ENCODE data around the gene SH3RF3.

The SH3RF3 gene

DNA sequence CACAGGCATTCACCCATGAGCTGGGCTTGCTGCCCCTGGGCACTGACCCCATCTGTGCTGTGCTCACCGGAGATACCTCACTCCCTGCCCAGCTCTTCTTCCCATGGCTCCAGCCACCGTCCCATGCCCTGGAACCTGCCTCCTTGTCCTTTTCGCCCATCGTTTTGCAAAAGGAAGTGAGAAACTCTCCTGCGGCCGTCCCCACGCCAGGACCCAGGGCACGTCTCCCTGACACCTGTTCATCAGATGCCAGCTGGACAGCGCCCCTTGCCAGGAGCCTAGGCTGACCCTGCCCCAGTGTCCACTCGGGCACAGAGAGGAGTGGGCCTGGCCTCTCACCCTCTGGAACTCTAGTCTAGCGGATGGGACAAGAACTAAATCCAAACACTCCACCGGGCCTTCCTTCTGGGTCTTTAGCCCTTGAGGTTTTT is 246.1 kb downstream of the SH3RF3 start:
- no peak for DNase-seq (ENCODE audit: low read depth in 3 of 3)

DNA sequence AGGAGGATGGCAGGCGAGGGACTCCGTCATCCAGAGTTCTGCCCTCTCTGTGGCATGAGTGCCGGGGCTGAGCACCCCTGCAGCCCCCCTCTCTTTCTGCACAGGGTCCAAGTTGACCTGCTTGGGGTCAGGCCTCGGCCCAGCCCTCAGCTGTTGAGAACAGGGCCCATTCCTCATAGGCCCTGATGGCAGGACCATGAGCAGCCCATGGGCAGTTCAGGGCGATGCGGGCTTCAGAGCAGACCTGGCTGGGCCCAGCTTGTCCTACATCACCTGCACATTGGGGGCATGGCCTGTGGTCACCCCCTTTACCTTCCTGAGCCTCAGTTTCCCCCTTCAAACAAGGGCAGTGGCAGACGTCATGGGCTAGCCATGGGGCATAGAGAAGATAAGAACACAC is 246.7 kb downstream of the SH3RF3 start:
- DNase-seq (ENCODE audit: low read depth in 3 of 3): no peak

DNA sequence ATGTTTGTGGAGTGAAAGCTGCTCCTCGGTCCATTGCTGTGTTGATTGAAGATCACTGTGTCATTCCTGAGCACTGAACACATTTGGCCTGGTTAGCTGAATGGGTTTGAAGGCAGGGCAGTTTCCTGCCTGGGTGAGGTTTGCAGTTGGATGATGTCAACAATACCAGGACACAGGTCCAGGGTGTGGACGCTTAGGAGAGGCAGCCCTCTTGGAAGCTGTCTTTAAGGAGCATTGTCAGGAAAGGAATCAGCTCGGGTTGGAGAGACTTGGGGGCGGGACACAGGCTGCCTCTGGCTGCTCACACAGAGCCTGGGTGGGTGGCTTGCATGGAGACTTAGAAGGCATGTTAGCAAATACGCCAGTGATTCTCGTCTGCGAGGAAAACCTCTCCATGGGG is 247.1 kb downstream of the SH3RF3 start:
- DNase-seq (ENCODE audit: low read depth in 3 of 3): no peak

DNA sequence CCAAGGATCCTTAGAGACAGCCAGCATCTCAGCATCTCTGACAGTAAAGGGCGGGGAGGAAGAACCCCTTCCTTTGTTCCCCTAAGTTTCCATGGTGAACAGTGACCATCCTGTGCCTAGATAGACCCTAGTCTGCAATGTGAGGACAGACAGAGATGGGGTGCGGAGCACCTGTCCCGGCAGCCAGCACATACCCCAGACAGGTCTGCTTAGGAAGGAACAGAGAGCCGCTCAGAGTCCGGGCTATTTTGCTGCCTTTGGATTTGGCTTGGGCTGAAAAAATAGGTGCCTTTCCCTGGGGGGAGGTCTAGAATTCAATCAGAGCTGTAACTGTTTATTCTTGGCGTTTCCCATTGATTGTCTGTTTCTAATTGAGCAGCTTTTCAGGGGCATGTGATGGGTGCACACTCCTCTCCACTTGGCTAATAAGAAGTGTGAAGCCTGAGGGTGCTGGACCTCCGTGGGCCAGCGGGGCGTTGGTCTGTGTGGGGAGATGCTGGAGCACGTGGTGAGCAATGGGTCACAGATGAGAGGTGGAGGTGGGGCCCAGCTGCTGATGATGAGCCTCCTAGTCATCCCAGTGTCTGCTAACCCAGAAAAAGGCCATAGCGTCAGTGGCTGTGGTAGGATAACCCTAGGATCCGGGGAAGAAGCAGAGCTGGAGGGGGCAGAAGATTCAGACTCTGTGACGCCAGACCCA is 247.9 kb downstream of the SH3RF3 start:
- DNase-seq (ENCODE audit: low read depth in 3 of 3): no peak

DNA sequence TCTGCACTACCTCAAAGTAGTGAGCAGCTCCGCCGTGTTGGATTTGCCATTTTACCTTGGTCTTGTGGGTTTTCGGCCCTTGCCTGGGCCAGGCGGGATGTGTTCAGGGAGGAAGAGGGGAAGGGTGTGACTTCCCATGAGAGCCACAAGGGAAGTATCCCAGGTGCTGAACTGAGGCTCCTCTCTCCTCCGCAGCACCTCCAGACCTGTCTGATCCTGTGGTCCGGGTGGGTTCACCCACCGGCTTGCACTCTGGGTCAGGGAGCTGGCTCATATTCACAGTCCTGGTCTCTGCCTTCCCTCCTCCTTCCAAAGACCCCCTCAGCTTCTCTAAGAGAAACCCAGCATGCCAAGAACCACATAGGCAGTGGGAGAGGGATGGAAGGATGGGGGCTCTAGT is 249.0 kb downstream of the SH3RF3 start:
- DNase-seq (ENCODE audit: low read depth in 3 of 3): no peak

DNA sequence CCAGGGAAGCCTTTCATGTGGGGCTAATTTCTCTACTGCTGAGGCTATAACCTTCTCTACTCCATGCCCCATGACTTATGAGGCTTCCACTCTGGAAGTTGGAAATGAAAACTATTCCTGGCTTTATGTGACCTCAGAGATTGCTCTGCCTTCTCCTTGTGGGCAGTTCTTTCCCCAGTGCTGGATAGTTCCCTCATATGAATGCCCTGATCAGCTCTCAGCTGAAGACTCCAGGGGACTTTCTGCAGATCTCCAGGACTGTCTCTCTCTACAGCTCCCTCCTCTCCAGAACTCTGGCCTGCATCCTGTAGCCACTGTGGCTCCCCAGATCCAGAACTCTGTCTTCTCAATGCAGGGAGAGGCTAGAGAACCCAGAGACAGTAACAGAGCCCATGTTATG is 249.7 kb downstream of the SH3RF3 start:
- no peak for DNase-seq (ENCODE audit: low read depth in 3 of 3)

DNA sequence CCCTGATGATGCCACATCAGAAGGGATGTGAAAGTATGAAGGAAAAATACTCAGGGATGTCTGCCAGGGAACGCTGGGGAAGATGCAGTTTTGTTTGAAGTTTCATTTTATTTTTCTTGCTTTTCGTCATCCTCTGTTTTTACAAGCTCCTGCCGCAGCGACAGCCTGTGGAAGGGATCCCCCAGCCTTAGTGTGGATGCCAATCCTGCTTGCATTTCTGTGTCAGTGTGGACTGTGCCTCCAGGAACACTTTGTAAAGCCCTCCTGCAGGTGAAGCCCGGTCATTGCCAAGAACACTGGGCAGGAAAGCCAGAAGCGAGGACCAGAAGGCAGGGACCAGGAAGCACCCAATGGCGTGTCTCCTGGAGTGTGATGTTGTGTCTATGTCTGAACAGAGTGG is 250.5 kb downstream of the SH3RF3 start:
- no peak for DNase-seq (ENCODE audit: low read depth in 3 of 3)

DNA sequence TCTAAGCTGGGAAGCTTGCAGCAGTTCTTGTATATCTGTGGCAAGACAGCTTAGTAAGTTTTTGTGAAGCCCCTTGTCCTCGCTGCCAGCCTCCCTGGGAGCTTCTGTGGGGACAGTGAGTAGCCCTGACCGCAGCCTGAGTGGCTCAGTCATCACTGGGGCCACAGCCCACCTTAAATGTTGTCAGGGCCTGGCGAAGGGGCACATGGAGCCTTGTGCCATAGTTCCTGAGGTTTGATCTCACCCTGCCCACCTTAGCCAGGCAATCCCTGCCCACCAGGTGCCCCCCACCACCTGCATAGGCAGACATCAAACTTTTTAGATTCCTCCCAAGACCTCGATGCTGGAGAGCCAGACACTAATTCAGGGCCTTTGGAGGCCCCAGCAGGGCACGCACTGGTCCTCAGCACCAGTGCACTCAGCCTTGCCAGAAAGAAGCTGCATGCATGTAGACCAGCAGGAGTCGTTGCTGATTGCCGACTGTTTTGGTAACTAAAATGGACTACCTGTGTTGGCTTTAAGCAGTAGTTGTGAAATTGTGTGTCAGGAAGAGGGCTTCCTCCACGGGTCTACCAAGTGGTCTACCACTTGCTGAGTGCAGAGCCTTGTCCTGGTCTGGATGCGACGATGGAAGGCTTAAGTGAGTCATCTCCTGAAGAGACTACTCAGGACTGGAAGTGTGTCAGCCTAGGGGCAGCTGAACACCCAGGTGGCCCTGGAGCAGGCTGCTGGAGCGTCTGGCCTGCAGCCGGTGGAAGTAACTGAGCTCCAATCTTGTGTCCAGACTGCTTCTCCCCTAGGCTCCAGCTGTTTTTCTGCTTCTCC is 251.7 kb downstream of the SH3RF3 start:
- no peak for DNase-seq (ENCODE audit: low read depth in 3 of 3)

DNA sequence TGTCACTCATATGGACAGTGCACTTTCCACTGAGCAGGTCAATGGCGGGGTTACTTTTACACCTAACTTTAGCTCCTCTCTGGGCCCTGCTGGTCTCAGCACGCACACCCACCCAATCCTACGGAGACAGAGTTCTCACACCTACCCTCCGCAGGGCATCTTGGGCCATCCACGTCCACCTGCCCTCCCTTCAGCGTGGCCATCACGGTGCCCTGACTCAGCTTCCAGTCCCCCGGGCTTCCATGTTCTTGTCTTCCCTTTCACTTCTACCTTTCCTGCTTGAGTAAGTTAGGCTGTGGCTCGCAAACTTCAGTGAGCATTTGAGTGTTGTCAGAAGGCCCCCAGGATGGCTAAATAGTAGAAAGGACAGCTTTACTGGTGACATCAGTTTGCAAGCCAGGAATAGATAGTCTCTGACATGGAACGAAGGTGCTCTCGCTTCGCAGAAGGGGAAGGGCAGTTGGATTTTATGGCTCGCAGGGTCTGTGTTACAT is 252.4 kb downstream of the SH3RF3 start:
- DNase-seq (ENCODE audit: low read depth in 3 of 3): no peak

DNA sequence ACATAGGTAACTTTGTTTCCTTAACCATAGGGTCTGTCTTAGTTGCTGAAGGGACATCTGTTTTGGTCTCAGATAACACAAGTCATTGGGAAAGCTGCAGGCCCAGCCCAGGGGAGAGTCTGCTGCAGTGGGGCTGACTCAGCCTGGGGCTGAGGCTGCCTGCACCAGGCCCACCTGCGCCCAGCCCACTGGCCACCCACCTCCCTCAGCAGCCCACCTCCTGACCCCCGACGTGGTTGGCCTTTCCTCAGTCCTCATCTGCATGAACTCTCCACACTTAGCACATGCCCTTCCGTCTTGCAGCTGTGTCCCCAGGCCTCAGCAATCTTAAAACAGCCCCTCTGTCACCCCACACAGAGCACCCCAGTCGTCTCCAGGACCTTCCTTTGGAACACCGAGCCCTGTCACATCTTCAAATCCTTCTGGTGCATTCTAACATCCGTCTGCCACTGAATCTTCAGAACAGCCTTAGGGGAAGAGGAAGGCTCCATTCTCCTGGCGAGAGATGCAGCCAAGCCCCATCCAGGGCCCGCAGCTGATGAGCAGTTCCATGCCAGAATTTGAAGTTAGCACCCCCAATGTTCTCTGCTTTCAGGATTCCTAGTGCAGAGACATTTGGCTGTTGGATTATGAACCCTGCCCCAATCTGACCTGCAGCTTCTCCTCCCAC is 253.4 kb downstream of the SH3RF3 start:
- DNase-seq (ENCODE audit: low read depth in 3 of 3): no peak

DNA sequence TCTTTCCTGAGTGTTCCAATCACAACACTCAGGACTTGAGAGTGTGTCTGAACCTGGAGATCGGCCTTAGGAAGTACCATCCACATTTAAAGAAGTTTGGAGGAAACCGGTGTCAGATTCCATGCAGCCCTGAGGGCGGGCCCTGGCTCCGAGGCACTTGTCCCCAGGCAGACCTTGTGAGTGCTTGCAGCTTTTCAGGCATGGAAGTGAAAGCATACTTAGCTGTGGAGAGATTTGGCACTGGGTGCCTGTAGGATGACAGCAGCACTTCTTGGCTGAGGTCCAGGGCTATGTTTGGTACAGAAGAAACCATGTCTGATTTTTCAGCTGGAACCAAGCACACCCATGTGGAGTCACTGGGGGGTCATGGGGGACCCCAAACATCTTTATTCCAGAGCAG is 253.9 kb downstream of the SH3RF3 start:
- DNase-seq (ENCODE audit: low read depth in 3 of 3): no peak

DNA sequence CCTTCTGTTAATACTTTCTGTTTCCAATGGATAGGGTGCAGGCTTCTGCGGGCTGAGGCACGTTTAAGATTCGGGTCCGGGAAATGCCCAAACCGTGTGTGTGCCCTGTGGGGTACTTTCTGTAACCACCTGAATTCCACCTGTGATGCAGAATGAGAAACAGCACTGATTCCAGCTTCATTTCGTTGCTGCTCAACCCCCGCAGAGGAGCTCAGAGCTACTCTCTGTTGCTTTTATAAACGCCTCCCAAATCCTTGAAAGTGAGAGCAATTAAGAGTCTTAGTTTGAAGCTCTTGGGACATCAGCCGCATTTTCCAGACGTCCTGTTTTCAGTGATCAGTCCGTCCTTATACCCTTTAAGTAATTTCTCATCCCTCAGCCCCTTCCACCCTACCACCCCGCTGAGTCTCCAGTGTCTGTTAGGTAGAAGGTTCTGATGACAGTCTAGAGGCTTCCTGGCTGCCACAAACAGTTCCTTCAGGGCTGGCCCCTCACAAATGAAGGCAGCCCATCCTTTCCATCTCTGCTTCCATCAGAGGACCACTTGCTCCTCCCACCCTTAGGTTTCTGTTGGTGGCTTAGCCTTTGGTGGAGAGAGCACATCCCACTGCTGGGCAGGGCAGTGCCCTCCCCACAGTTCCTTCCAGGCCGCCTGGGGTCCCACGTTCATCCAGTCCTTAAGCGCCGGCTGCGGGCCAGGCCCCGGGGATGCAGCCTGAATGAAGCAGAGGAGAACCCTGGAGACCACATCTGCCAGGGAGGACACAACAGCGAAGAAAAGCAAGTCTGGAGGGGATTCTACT is 254.7 kb downstream of the SH3RF3 start:
- no peak for DNase-seq (ENCODE audit: low read depth in 3 of 3)

DNA sequence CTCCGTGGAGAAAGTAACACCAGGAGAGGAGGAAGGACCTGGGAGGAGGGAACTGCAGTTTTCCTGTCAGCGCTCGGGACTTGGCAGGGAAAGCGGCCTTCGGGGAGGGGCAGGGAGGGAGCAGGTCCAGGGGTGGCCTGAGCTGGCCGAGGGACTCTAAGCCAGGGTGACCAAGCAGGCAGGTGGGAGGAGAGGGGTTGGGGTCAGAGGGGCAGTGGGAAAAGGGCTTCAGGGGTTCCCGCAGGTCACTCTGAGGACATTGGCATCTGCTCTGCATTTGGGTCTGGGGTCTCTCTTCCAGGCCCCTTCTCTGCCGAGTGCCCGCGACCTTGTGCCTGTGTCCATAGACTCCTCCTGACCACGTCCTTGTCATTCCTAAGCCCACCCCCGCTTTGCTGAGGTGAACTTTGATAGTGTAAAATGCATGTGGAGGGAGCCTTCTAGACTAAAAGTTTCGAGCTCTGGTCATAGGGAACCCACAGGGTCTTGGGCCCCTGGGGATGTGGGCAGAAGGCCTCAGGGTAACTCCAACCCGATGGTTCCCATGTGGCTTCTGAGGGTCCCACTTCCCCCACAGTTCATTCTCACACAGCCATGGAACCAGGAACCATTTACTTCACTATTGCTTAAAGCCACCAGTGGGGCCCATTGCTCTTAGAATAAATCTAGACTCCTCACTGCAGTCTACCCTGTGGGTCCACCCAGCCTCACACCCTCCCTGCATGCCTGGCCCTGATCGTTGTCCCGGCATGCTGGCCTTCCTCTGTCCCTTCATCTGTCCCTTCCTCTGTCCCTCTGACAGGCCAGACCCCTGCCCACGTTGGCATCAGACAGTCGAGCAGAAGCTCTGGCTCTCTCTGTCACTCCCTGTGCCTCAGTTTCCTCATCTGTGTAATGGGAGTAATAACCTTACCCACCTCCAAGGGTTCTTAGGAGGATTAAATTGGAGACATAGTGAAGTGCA is 255.6 kb downstream of the SH3RF3 start:
- DNase-seq (ENCODE audit: low read depth in 3 of 3): no peak

DNA sequence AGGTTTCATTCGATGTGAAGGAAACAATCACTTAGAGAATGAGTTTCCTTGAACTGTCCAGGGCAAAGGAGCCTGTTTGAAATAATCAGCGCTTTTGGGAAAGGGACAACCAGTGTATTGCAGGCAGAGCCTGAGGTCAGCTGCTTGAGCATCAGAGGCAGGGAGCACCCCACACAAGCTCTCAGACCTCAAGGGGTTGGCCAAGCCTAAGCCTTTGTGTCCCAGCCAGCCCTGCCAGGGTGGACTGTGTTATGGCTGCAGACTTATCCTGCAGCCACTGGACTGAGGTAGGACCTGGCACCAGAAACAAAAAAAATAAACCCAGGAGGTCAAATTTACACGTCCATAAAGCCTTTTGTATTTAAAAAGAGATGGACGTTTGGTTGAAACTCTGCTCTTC is 256.5 kb downstream of the SH3RF3 start:
- no peak for DNase-seq (ENCODE audit: low read depth in 3 of 3)

DNA sequence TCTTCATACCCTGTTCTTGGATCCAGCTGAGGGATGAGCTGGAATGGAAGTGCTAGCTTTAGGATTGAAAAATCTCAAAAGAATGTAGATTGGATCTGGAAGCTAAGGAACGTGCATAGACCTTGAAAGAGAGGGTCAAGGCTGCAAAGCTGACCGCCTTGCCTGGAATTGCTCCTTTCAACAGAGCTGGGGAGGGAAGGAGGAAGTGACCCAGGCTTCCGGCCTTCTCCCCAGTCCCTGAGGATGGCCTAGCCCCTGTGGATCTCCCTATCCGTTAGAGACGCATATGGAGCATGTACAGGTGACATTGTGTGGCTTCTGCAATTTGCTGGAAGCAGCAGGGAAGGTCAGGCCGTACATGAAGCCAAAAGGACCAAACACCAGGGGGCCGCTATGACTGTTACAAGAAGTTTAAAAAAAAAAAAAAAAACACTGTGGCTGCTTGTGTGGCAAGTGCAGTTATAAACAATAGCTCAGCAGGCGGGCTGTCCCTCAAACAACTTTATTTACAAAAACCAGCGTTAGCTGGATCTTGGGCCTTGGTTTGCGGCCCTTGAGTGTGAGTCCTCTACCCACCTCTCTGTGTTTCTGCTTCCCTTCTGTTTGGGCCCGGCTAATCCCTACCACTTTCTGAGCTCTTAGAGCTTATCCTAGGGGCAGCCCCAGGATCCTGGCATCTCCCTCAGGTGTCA is 257.1 kb downstream of the SH3RF3 start:
- no peak for DNase-seq (ENCODE audit: low read depth in 3 of 3)

DNA sequence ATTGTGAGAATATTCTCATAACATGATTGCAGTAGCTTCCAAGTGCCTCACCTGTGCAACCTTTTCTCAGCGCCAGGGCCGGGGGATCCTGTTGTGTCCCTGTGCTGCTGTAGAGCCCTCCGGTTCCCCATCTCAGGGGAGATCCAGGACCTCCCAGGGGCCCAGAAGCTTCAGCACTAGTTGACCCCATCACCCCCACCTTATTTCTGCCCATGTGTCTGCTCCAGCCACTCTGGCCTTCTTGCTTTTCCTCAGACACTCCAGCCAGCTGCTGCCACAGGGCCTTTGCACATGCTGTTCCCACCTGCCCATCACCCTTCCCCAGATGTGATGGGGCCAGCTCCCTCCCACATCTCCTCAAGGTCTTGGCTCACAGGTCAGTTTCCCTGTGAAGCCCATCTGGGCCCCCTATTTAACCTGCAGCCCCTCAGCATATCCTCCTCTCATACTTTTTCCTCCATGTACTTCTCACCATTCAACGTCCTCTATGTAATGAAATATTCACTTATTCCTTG is 258.3 kb downstream of the SH3RF3 start:
- no peak for DNase-seq (ENCODE audit: low read depth in 3 of 3)

DNA sequence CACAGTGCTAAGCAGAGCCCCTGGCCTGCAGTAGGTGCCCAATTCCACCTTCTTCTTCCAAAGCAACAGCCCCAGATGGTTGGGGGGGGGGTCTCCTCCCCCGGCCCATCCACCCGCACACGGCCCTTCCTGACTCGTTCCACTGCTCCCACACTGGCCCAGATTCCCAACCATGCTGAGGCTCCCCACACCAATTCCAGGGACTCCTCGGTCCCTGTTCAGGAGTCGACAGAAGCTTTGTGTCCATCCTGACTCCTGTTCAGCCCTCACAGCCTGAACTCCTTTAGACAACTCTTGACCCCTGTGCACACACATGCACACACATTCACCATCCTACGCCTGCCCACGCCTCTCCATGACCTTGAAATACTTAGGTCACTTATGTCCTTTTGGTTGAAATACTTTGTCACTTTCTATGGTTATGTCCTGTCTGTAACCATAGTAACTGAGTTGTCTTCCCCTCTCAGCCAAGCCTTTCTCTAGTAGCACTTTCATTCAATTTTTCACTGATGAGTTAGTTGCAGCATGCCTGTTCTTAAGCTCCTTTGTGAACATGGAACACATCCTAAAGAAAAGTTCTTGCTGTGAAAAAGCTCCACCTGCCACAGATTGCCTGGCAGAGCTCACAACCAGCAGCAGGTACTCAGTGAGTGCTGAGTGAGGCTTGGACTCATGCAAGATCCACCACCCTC is 258.9 kb downstream of the SH3RF3 start:
- no peak for DNase-seq (ENCODE audit: low read depth in 3 of 3)

DNA sequence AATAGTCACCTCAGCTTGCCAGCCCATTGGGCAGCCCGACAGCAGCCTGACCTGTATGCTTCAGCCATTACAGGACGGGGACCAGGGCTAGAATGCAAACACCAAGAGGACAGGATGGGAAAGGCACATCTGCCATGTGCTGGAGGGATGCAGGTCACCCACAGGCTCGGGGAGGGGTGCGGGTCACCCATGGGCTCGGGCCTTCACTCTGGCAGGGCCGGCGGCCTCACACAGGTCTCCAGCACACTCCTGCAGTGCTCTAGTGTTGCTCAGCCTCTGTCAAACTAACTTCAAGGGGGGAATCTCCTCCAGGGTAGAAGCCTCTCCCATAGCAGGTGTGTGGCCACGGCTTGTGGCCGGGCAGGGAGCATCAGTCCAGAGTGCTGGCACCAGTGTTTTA is 262.2 kb downstream of the SH3RF3 start:
- DNase-seq (ENCODE audit: low read depth in 3 of 3): no peak

DNA sequence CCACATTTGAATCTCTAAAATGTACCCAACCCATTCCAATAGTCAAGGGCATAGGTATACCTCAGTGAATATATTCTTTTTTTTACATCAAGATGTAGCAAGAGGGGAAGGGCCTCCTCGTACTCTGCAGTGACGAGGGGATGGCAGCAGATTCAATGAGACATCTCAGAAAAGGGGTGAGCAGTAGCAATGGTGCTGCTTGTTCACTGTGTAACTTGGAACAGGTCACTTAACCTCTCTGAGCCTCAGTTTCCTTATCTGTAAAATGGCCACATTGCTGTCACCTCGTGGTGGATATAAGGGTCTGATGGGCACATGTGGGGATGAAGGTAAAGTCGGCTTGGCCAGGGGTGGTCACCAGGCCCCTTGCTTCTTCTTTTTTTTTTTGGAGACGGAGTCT is 263.1 kb downstream of the SH3RF3 start:
- DNase-seq (ENCODE audit: low read depth in 3 of 3): no peak
